ENCODE results near the gene EFCAB6.

Gene EFCAB6

DNA sequence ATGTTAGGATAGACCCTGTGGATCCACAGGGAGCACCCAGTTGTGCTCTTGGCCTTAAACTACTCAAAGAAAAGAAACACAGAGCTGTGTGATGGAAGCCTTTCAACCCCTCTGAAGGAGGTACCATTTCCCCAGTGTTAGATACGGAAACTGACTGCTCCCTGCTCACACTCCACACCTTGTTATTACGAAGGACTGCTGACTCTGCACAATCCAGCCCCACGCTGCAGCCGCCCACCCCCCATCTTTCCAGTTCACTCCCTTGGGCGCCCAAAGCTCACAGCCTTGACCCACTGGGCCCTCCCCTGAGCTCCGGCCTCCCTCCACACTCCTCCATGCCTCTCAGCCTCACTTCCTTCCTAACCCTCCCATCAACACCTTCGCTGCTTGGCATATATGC lies 75.5 kb downstream of the EFCAB6 start:
- H3K27me3 ChIP-seq (replicated peaks) = no peaks in the 10 kb centered on the region
- in situ Hi-C loops (cut with HindIII; ENCODE audit: low pct_ligation_motif_present, low sequenced_read_pairs) = no loop called here
- no peak overlapping the region for H3K4me3 ChIP-seq (ENCODE audit: low read depth, low read length)
- DNase-seq = no peak
- no peaks in the 10 kb centered on the region for H3K36me3 ChIP-seq (replicated peaks)
- TF ChIP-seq CTCF (IDR thresholded peaks at IDR 0.05; ENCODE audit: low read depth, low read length, missing control alignments) = no peak
- H3K27ac ChIP-seq = no peak overlapping the region

DNA sequence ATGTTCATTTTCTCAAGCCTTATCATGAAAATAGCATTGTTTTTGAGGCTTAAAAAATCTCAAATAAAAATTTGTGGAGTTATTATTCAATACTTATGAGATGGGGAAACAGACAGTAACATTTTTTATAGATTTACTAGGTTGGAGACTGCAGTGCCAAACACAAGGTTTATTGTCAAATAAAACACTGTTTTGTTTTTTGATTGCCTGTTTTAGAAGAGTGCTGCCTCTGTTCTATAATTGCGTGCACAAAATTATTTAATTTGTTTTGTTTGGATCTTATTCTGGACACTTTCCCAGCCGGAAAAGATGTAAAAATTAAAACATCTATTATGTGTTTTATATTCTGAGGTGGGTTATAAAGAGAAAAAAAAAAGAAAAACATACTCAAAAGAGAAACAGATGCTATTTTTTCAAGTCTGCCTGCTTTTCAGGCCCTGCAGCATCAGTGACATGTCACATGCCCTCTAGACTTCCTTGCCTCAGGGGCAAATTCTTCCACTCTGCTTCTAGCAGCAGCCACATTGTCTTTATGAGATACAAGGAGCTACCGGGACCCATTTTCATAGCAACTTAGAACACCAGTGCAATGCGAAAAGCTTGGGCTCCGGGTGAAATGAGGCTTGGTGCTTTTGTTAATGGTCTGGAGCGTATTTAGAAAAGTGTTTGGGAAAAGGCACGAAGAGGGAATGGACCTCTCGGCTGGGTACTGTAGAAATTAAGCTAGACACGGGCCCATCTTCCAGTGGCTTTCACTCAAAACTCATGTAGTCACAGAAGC lies 77.5 kb downstream of the EFCAB6 start:
- in situ Hi-C loops (cut with HindIII; ENCODE audit: low pct_ligation_motif_present, low sequenced_read_pairs) = no loop called here
- no peaks in the 10 kb centered on the region for H3K36me3 ChIP-seq (replicated peaks)
- H3K27me3 ChIP-seq (replicated peaks) = no peaks in the 10 kb centered on the region
- no peak overlapping the region for H3K27ac ChIP-seq
- no peak for DNase-seq
- TF ChIP-seq CTCF (IDR thresholded peaks at IDR 0.05; ENCODE audit: low read depth, low read length, missing control alignments) = no peak
- H3K4me3 ChIP-seq (ENCODE audit: low read depth, low read length) = no peak overlapping the region

- no peak for TF ChIP-seq CTCF (IDR thresholded peaks at IDR 0.05; ENCODE audit: low read depth, low read length, missing control alignments)
- no peak for DNase-seq
- Histone ChIP-seq H3K27ac (no peak overlapping the region), H3K36me3 (replicated peaks) (no peaks in the 10 kb centered on the region), H3K27me3 (replicated peaks) (no peaks in the 10 kb centered on the region), H3K4me3 (ENCODE audit: low read depth, low read length) (no peak overlapping the region)
- in situ Hi-C loops (cut with HindIII; ENCODE audit: low pct_ligation_motif_present, low sequenced_read_pairs) = no loop called here
Measured at GRCh38 chr22:43733138-43733537, 79.0 kb downstream of the EFCAB6 start.

- no peak for TF ChIP-seq CTCF (IDR thresholded peaks at IDR 0.05; ENCODE audit: low read depth, low read length, missing control alignments)
Measured at GRCh38 chr22:43731988-43732387, 80.1 kb downstream of the EFCAB6 start.

GRCh38 chr22:43726964-43727543 lies 85.1 kb downstream of the EFCAB6 start:
- Histone ChIP-seq H3K36me3 (replicated peaks) (no peaks in the 10 kb centered on the region), H3K27ac (no peak overlapping the region), H3K27me3 (replicated peaks) (no peaks in the 10 kb centered on the region), H3K4me3 (ENCODE audit: low read depth, low read length) (no peak overlapping the region)
- no peak for TF ChIP-seq CTCF (IDR thresholded peaks at IDR 0.05; ENCODE audit: low read depth, low read length, missing control alignments)
- no peak for DNase-seq
- in situ Hi-C loops (cut with HindIII; ENCODE audit: low pct_ligation_motif_present, low sequenced_read_pairs) = no loop called here

More at GRCh38 chr22:43731988-43732387, 80.1 kb downstream of the EFCAB6 start:
- Histone ChIP-seq H3K36me3 (replicated peaks) (no peaks in the 10 kb centered on the region), H3K27me3 (replicated peaks) (no peaks in the 10 kb centered on the region), H3K27ac (no peak overlapping the region), H3K4me3 (ENCODE audit: low read depth, low read length) (no peak overlapping the region)
- in situ Hi-C loops (cut with HindIII; ENCODE audit: low pct_ligation_motif_present, low sequenced_read_pairs) = no loop called here
- DNase-seq = no peak
